HCT116 (cell line): Measurements from ENCODE around the gene GNG7.

Experiments
- CEBPB ChIP-seq: IDR thresholded peaks from 2 replicates; pipeline ENCODE4 v1.6.1; 2012; ENCODE audit warnings: low read depth
- CTCF ChIP-seq, 3 experiments: fragments of 200-600 bp in 1 of 3; sonication (generic) in 1 of 3; IDR thresholded peaks in 2 of 3; conservative IDR thresholded peaks in 1 of 3; 2 replicates each; pipeline ENCODE4 v1.5.1; 2012 to 2017; ENCODE audit warnings: low read depth in 2 of 3, low read length in 2 of 3, antibody characterized with exemption in 1 of 3, borderline replicate concordance in 1 of 3, control low read depth in 1 of 3, mild to moderate bottlenecking in 1 of 3, mixed read lengths in 1 of 3, mixed run types in 1 of 3, moderate library complexity in 1 of 3; ENCODE audit not compliant: insufficient read depth in 1 of 3
- EZH2 ChIP-seq: fragments of 200-600 bp; sonication (generic); IDR thresholded peaks from 2 replicates; pipeline ENCODE4 v1.6.1; 2017; ENCODE audit warnings: antibody characterized with exemption, mixed run types
- EZH2phosphoT487 ChIP-seq: fragments of 200-600 bp; IDR thresholded peaks from 2 replicates; pipeline ENCODE4 v1.6.1; 2018; ENCODE audit warnings: antibody characterized with exemption, borderline replicate concordance
- FOSL1 ChIP-seq: IDR thresholded peaks from 2 replicates; pipeline ENCODE4 v1.6.1; 2012; ENCODE audit warnings: low read depth
- MAX ChIP-seq: IDR thresholded peaks from 2 replicates; pipeline ENCODE4 v1.6.1; 2012
- POLR2A ChIP-seq: IDR thresholded peaks from 2 replicates; pipeline ENCODE4 v1.7.0; 2011; ENCODE audit warnings: borderline replicate concordance; ENCODE audit not compliant: insufficient read depth, insufficient read length; ENCODE audit errors: extremely low read depth
- POLR2AphosphoS5 ChIP-seq: IDR thresholded peaks from 2 replicates; pipeline ENCODE4 v1.6.1; 2011; ENCODE audit warnings: mild to moderate bottlenecking, low read depth, low read length, moderate library complexity
- RAD21 ChIP-seq: IDR thresholded peaks from 2 replicates; pipeline ENCODE4 v1.6.1; 2012; ENCODE audit warnings: low read depth, mild to moderate bottlenecking
- REST ChIP-seq: IDR thresholded peaks from 2 replicates; pipeline ENCODE4 v1.6.1; 2012; ENCODE audit warnings: low read depth
- SP1 ChIP-seq: IDR thresholded peaks from 2 replicates; pipeline ENCODE4 v1.6.1; 2012; ENCODE audit warnings: low read depth
- SRF ChIP-seq: IDR thresholded peaks from 2 replicates; pipeline ENCODE4 v1.6.1; 2012; ENCODE audit warnings: low read depth
- ZBTB33 ChIP-seq: IDR thresholded peaks from 2 replicates; pipeline ENCODE4 v1.6.1; 2011; ENCODE audit warnings: mild to moderate bottlenecking, low read length, moderate library complexity; ENCODE audit not compliant: insufficient replicate concordance; ENCODE audit errors: extremely low read depth
- ZNF274 ChIP-seq: fragments of 200-500 bp; sonication (Bioruptor generic); IDR thresholded peaks from 2 replicates; pipeline ENCODE4 v1.6.1; 2014; ENCODE audit warnings: mild to moderate bottlenecking, low read depth, low read length, inconsistent platforms

- TF ChIP-seq RAD21, result no peak
- TF ChIP-seq CTCF (IDR thresholded peaks at IDR 0.05 in 2 of 3, conservative IDR thresholded peaks at IDR 0.05 in 1 of 3; ENCODE audit: borderline replicate concordance in 1 of 3, insufficient read depth in 1 of 3, low read depth in 2 of 3, low read length in 2 of 3), result no peak
- TF ChIP-seq POLR2AphosphoS5, result no peak
- TF ChIP-seq EZH2phosphoT487, result no peak
- no peak for TF ChIP-seq POLR2A
- no peak for TF ChIP-seq CEBPB
- TF ChIP-seq MAX, result no peak
- TF ChIP-seq REST, result no peak
- TF ChIP-seq EZH2, result no peak
- TF ChIP-seq ZNF274, result no peak
- no peak for TF ChIP-seq ZBTB33
- TF ChIP-seq FOSL1, result no peak
- TF ChIP-seq SRF, result no peak
- no peak for TF ChIP-seq SP1
Measured at GRCh38 chr19:2483484-2484151, 218.9 kb downstream of the GNG7 start.
